GM18499 (cell line): Measurements from ENCODE around the gene CCR4.
"Not testable (repeated sequence)": the region's sequence is repeated elsewhere in the genome, so short reads cannot be mapped to it uniquely, and the experiment has no call there.

Experiments
- ATAC-seq: cut with Tn5 transposase; IDR thresholded peaks from one replicate; pipeline ENCODE4 v1.9.1; 2021; ENCODE audit warnings: moderate number of reproducible peaks; ENCODE audit not compliant: insufficient read depth, unreplicated experiment

The CCR4 gene

GRCh38 chr3:32948625-32949445 is 2.6 kb upstream of the CCR4 start:
- ATAC-seq: no peak

GRCh38 chr3:32950516-32950915 is 928 bp upstream of the CCR4 start:
- no peak for ATAC-seq

GRCh38 chr3:32952369-32953077 is 1.1 kb downstream of the CCR4 start:
- no peak for ATAC-seq

GRCh38 chr3:32954506-32954905 is 3.1 kb downstream of the CCR4 start:
- ATAC-seq: no peak

GRCh38 chr3:32956750-32957570 is 5.5 kb downstream of the CCR4 start:
- no peak for ATAC-seq

GRCh38 chr3:32958509-32958908 is 7.1 kb downstream of the CCR4 start:
- no peak for ATAC-seq

- no peak for ATAC-seq
Observed at GRCh38 chr3:32959371-32959770, 7.9 kb downstream of the CCR4 start.

GRCh38 chr3:32960404-32961170 is 9.1 kb downstream of the CCR4 start:
- ATAC-seq: no peak

GRCh38 chr3:32961189-32961715 is 9.8 kb downstream of the CCR4 start:
- ATAC-seq: no peak

GRCh38 chr3:32963871-32964270 is 12.4 kb downstream of the CCR4 start:
- ATAC-seq: no peak

- not testable (repeated sequence) for ATAC-seq
Observed at GRCh38 chr3:32964781-32965180, 13.3 kb downstream of the CCR4 start.

- ATAC-seq: not testable (repeated sequence)
Observed at GRCh38 chr3:32965617-32966213, 14.3 kb downstream of the CCR4 start.

- ATAC-seq: not testable (repeated sequence)
Observed at GRCh38 chr3:32966627-32967026, 15.2 kb downstream of the CCR4 start.

- ATAC-seq: no peak
Observed at GRCh38 chr3:32968166-32968919, 16.9 kb downstream of the CCR4 start.

- no peak for ATAC-seq
Observed at GRCh38 chr3:32968920-32969389, 17.5 kb downstream of the CCR4 start.

GRCh38 chr3:32969656-32970055 is 18.2 kb downstream of the CCR4 start:
- no peak for ATAC-seq

- not testable (repeated sequence) for ATAC-seq
Observed at GRCh38 chr3:32971291-32971690, 19.8 kb downstream of the CCR4 start.

GRCh38 chr3:32972482-32973146 is 21.2 kb downstream of the CCR4 start:
- ATAC-seq: no peak
